ENCODE data around the gene POLA2.
A peak's percentile ranks its signal among the peaks of the same experiment; 100 is the strongest.
"Not testable (repeated sequence)": the region's sequence is repeated elsewhere in the genome, so short reads cannot be mapped to it uniquely, and the experiment has no call there.

The POLA2 gene

GRCh38 chr11:65261591-65262380 is at the start of gene POLA2:
POLA2 (plus strand) TSS chr11:65261962; CDS start chr11:65262293, 331 bp downstream.
- DNase-seq (ENCODE audit: low read depth in 2 of 2), result peak; percentile 94 to 95

- DNase-seq (ENCODE audit: low read depth in 2 of 2), result no peak
Measured at GRCh38 chr11:65212226-65212801, 49.4 kb upstream of the POLA2 start.

- DNase-seq (ENCODE audit: low read depth in 2 of 2), result no peak
Measured at GRCh38 chr11:65213322-65214211, 48.2 kb upstream of the POLA2 start.

GRCh38 chr11:65214212-65214845 is 47.4 kb upstream of the POLA2 start:
- no peak for DNase-seq (ENCODE audit: low read depth in 2 of 2)

- peak in 1 of 2 donors; percentile 13 for DNase-seq (ENCODE audit: low read depth in 2 of 2)
Measured at GRCh38 chr11:65215441-65216076, 46.2 kb upstream of the POLA2 start.

GRCh38 chr11:65216830-65217229 is 44.9 kb upstream of the POLA2 start:
- no peak for DNase-seq (ENCODE audit: low read depth in 2 of 2)

GRCh38 chr11:65217441-65218423 is 44.0 kb upstream of the POLA2 start:
- DNase-seq (ENCODE audit: low read depth in 2 of 2), result no peak

- DNase-seq (ENCODE audit: low read depth in 2 of 2), result no peak
Measured at GRCh38 chr11:65218446-65218845, 43.3 kb upstream of the POLA2 start.

- no peak for DNase-seq (ENCODE audit: low read depth in 2 of 2)
Measured at GRCh38 chr11:65219930-65220213, 41.9 kb upstream of the POLA2 start.

GRCh38 chr11:65221026-65221425 is 40.7 kb upstream of the POLA2 start:
- no peak for DNase-seq (ENCODE audit: low read depth in 2 of 2)

GRCh38 chr11:65223011-65223410 is 38.8 kb upstream of the POLA2 start:
- DNase-seq (ENCODE audit: low read depth in 2 of 2), result no peak

GRCh38 chr11:65224930-65225278 is 36.9 kb upstream of the POLA2 start:
- no peak for DNase-seq (ENCODE audit: low read depth in 2 of 2)

- peak; percentile 25 to 59 for DNase-seq (ENCODE audit: low read depth in 2 of 2)
Measured at GRCh38 chr11:65225279-65226102, 36.3 kb upstream of the POLA2 start.

- no peak for DNase-seq (ENCODE audit: low read depth in 2 of 2)
Measured at GRCh38 chr11:65226103-65226442, 35.7 kb upstream of the POLA2 start.

- no peak for DNase-seq (ENCODE audit: low read depth in 2 of 2)
Measured at GRCh38 chr11:65227879-65228278, 33.9 kb upstream of the POLA2 start.

- DNase-seq (ENCODE audit: low read depth in 2 of 2), result no peak
Measured at GRCh38 chr11:65236194-65237059, 25.3 kb upstream of the POLA2 start.

GRCh38 chr11:65238302-65238701 is 23.5 kb upstream of the POLA2 start:
- DNase-seq (ENCODE audit: low read depth in 2 of 2), result not testable (repeated sequence)

GRCh38 chr11:65241134-65241533 is 20.6 kb upstream of the POLA2 start:
- no peak for DNase-seq (ENCODE audit: low read depth in 2 of 2)

- DNase-seq (ENCODE audit: low read depth in 2 of 2), result no peak
Measured at GRCh38 chr11:65241692-65242091, 20.1 kb upstream of the POLA2 start.

All from activated CD4-positive, alpha-beta T cell treated with anti-CD3 and anti-CD28 coated beads for 24 hours (primary cell).